ENCODE results near the gene AKAP6. TPM values are rescaled to one million over a fixed set of nuclear protein-coding genes. Genes with fewer than 3 reads are reported as not detected.

AKAP6 gene
- polyA plus RNA-seq, 2 donors: 1.5 to 1.6 TPM

- Histone ChIP-seq H3K36me3 (ENCODE audit: control insufficient read depth in 2 of 2, insufficient read depth in 2 of 2, low read length in 1 of 2) (no peaks in the 10 kb centered on the region), H3K4me3 (ENCODE audit: low read depth in 1 of 2, low read length in 2 of 2) (no peak overlapping the region), H3K27me3 (ENCODE audit: control insufficient read depth in 1 of 2, insufficient read depth in 2 of 2, low read length in 2 of 2) (no peaks in the 10 kb centered on the region), H3K4me1 (ENCODE audit: control insufficient read depth in 2 of 2, insufficient read depth in 2 of 2, low read length in 1 of 2) (no peaks in the 10 kb centered on the region), H3K9me3 (ENCODE audit: control insufficient read depth in 2 of 2, insufficient read depth in 1 of 2, low read depth in 1 of 2, low read length in 1 of 2) (no peaks in the 10 kb centered on the region), H3K27ac (ENCODE audit: low read depth in 2 of 2, low read length in 1 of 2) (no peak overlapping the region)
- WGBS, 2 donors: 75 to 80% methylated on average over 2 of the region's 2 CpGs
Observed at GRCh38 chr14:32720927-32721326, 391.8 kb downstream of the AKAP6 start.

- H3K27ac ChIP-seq (ENCODE audit: low read depth in 2 of 2, low read length in 1 of 2): no peak overlapping the region
- H3K9me3 ChIP-seq (ENCODE audit: control insufficient read depth in 2 of 2, insufficient read depth in 1 of 2, low read depth in 1 of 2, low read length in 1 of 2): no peaks in the 10 kb centered on the region
- H3K4me3 ChIP-seq (ENCODE audit: low read depth in 1 of 2, low read length in 2 of 2): no peak overlapping the region
- no peaks in the 10 kb centered on the region for H3K36me3 ChIP-seq (ENCODE audit: control insufficient read depth in 2 of 2, insufficient read depth in 2 of 2, low read length in 1 of 2)
- 91 to 93% methylated on average over 10 of the region's 10 CpGs for WGBS, 2 donors
- no peaks in the 10 kb centered on the region for H3K4me1 ChIP-seq (ENCODE audit: control insufficient read depth in 2 of 2, insufficient read depth in 2 of 2, low read length in 1 of 2)
- H3K27me3 ChIP-seq (ENCODE audit: control insufficient read depth in 1 of 2, insufficient read depth in 2 of 2, low read length in 2 of 2): no peaks in the 10 kb centered on the region
Observed at GRCh38 chr14:32722631-32723183, 393.6 kb downstream of the AKAP6 start.

- Histone ChIP-seq H3K4me1 (ENCODE audit: control insufficient read depth in 2 of 2, insufficient read depth in 2 of 2, low read length in 1 of 2) (no peaks in the 10 kb centered on the region), H3K4me3 (ENCODE audit: low read depth in 1 of 2, low read length in 2 of 2) (no peak overlapping the region), H3K27me3 (ENCODE audit: control insufficient read depth in 1 of 2, insufficient read depth in 2 of 2, low read length in 2 of 2) (no peaks in the 10 kb centered on the region), H3K9me3 (ENCODE audit: control insufficient read depth in 2 of 2, insufficient read depth in 1 of 2, low read depth in 1 of 2, low read length in 1 of 2) (no peaks in the 10 kb centered on the region), H3K27ac (ENCODE audit: low read depth in 2 of 2, low read length in 1 of 2) (no peak overlapping the region), H3K36me3 (ENCODE audit: control insufficient read depth in 2 of 2, insufficient read depth in 2 of 2, low read length in 1 of 2) (no peaks in the 10 kb centered on the region)
- 31 to 44% methylated on average over 6 of the region's 6 CpGs for WGBS, 2 donors
Observed at GRCh38 chr14:32724867-32725471, 395.9 kb downstream of the AKAP6 start.

- 93 to 95% methylated on average over 4 of the region's 4 CpGs for WGBS, 2 donors
- Histone ChIP-seq H3K4me3 (ENCODE audit: low read depth in 1 of 2, low read length in 2 of 2) (no peak overlapping the region), H3K36me3 (ENCODE audit: control insufficient read depth in 2 of 2, insufficient read depth in 2 of 2, low read length in 1 of 2) (no peaks in the 10 kb centered on the region), H3K27ac (ENCODE audit: low read depth in 2 of 2, low read length in 1 of 2) (no peak overlapping the region), H3K4me1 (ENCODE audit: control insufficient read depth in 2 of 2, insufficient read depth in 2 of 2, low read length in 1 of 2) (no peaks in the 10 kb centered on the region), H3K27me3 (ENCODE audit: control insufficient read depth in 1 of 2, insufficient read depth in 2 of 2, low read length in 2 of 2) (no peaks in the 10 kb centered on the region), H3K9me3 (ENCODE audit: control insufficient read depth in 2 of 2, insufficient read depth in 1 of 2, low read depth in 1 of 2, low read length in 1 of 2) (no peaks in the 10 kb centered on the region)
Observed at GRCh38 chr14:32726516-32726915, 397.4 kb downstream of the AKAP6 start.

- no peaks in the 10 kb centered on the region for H3K36me3 ChIP-seq (ENCODE audit: control insufficient read depth in 2 of 2, insufficient read depth in 2 of 2, low read length in 1 of 2)
- H3K27me3 ChIP-seq (ENCODE audit: control insufficient read depth in 1 of 2, insufficient read depth in 2 of 2, low read length in 2 of 2): no peaks in the 10 kb centered on the region
- WGBS, 2 donors: 88 to 91% methylated on average over 5 of the region's 5 CpGs
- no peak overlapping the region for H3K27ac ChIP-seq (ENCODE audit: low read depth in 2 of 2, low read length in 1 of 2)
- H3K4me3 ChIP-seq (ENCODE audit: low read depth in 1 of 2, low read length in 2 of 2): no peak overlapping the region
- H3K9me3 ChIP-seq (ENCODE audit: control insufficient read depth in 2 of 2, insufficient read depth in 1 of 2, low read depth in 1 of 2, low read length in 1 of 2): no peaks in the 10 kb centered on the region
- no peaks in the 10 kb centered on the region for H3K4me1 ChIP-seq (ENCODE audit: control insufficient read depth in 2 of 2, insufficient read depth in 2 of 2, low read length in 1 of 2)
Observed at GRCh38 chr14:32727832-32728231, 398.7 kb downstream of the AKAP6 start.

GRCh38 chr14:32728526-32728925, 399.4 kb downstream of the AKAP6 start:
- 88 to 91% methylated on average over 1 of the region's 1 CpG for WGBS, 2 donors
- Histone ChIP-seq H3K4me1 (ENCODE audit: control insufficient read depth in 2 of 2, insufficient read depth in 2 of 2, low read length in 1 of 2) (no peaks in the 10 kb centered on the region), H3K4me3 (ENCODE audit: low read depth in 1 of 2, low read length in 2 of 2) (no peak overlapping the region), H3K9me3 (ENCODE audit: control insufficient read depth in 2 of 2, insufficient read depth in 1 of 2, low read depth in 1 of 2, low read length in 1 of 2) (no peaks in the 10 kb centered on the region), H3K36me3 (ENCODE audit: control insufficient read depth in 2 of 2, insufficient read depth in 2 of 2, low read length in 1 of 2) (no peaks in the 10 kb centered on the region), H3K27me3 (ENCODE audit: control insufficient read depth in 1 of 2, insufficient read depth in 2 of 2, low read length in 2 of 2) (no peaks in the 10 kb centered on the region), H3K27ac (ENCODE audit: low read depth in 2 of 2, low read length in 1 of 2) (no peak overlapping the region)

GRCh38 chr14:32728976-32729375, 399.9 kb downstream of the AKAP6 start:
- Histone ChIP-seq H3K36me3 (ENCODE audit: control insufficient read depth in 2 of 2, insufficient read depth in 2 of 2, low read length in 1 of 2) (no peaks in the 10 kb centered on the region), H3K4me3 (ENCODE audit: low read depth in 1 of 2, low read length in 2 of 2) (no peak overlapping the region), H3K27ac (ENCODE audit: low read depth in 2 of 2, low read length in 1 of 2) (no peak overlapping the region), H3K4me1 (ENCODE audit: control insufficient read depth in 2 of 2, insufficient read depth in 2 of 2, low read length in 1 of 2) (no peaks in the 10 kb centered on the region), H3K9me3 (ENCODE audit: control insufficient read depth in 2 of 2, insufficient read depth in 1 of 2, low read depth in 1 of 2, low read length in 1 of 2) (no peaks in the 10 kb centered on the region), H3K27me3 (ENCODE audit: control insufficient read depth in 1 of 2, insufficient read depth in 2 of 2, low read length in 2 of 2) (no peaks in the 10 kb centered on the region)
- WGBS, 2 donors: 91% methylated on average over 5 of the region's 5 CpGs

- H3K27me3 ChIP-seq (ENCODE audit: control insufficient read depth in 1 of 2, insufficient read depth in 2 of 2, low read length in 2 of 2): no peaks in the 10 kb centered on the region
- H3K4me1 ChIP-seq (ENCODE audit: control insufficient read depth in 2 of 2, insufficient read depth in 2 of 2, low read length in 1 of 2): no peaks in the 10 kb centered on the region
- no peak overlapping the region for H3K4me3 ChIP-seq (ENCODE audit: low read depth in 1 of 2, low read length in 2 of 2)
- no peaks in the 10 kb centered on the region for H3K9me3 ChIP-seq (ENCODE audit: control insufficient read depth in 2 of 2, insufficient read depth in 1 of 2, low read depth in 1 of 2, low read length in 1 of 2)
- no peak overlapping the region for H3K27ac ChIP-seq (ENCODE audit: low read depth in 2 of 2, low read length in 1 of 2)
- WGBS, 2 donors: 65 to 79% methylated on average over 2 of the region's 2 CpGs
- H3K36me3 ChIP-seq (ENCODE audit: control insufficient read depth in 2 of 2, insufficient read depth in 2 of 2, low read length in 1 of 2): no peaks in the 10 kb centered on the region
Observed at GRCh38 chr14:32731249-32731648, 402.2 kb downstream of the AKAP6 start.

GRCh38 chr14:32733015-32733414, 403.9 kb downstream of the AKAP6 start:
- H3K4me1 ChIP-seq (ENCODE audit: control insufficient read depth in 2 of 2, insufficient read depth in 2 of 2, low read length in 1 of 2): no peaks in the 10 kb centered on the region
- no peaks in the 10 kb centered on the region for H3K36me3 ChIP-seq (ENCODE audit: control insufficient read depth in 2 of 2, insufficient read depth in 2 of 2, low read length in 1 of 2)
- no peak overlapping the region for H3K27ac ChIP-seq (ENCODE audit: low read depth in 2 of 2, low read length in 1 of 2)
- H3K9me3 ChIP-seq (ENCODE audit: control insufficient read depth in 2 of 2, insufficient read depth in 1 of 2, low read depth in 1 of 2, low read length in 1 of 2): no peaks in the 10 kb centered on the region
- no peak overlapping the region for H3K4me3 ChIP-seq (ENCODE audit: low read depth in 1 of 2, low read length in 2 of 2)
- no peaks in the 10 kb centered on the region for H3K27me3 ChIP-seq (ENCODE audit: control insufficient read depth in 1 of 2, insufficient read depth in 2 of 2, low read length in 2 of 2)
- 89 to 90% methylated on average over 1 of the region's 1 CpG for WGBS, 2 donors

- H3K27ac ChIP-seq (ENCODE audit: low read depth in 2 of 2, low read length in 1 of 2): no peak overlapping the region
- no peaks in the 10 kb centered on the region for H3K36me3 ChIP-seq (ENCODE audit: control insufficient read depth in 2 of 2, insufficient read depth in 2 of 2, low read length in 1 of 2)
- WGBS, 2 donors: 93 to 94% methylated on average over 3 of the region's 3 CpGs
- H3K4me3 ChIP-seq (ENCODE audit: low read depth in 1 of 2, low read length in 2 of 2): no peak overlapping the region
- H3K27me3 ChIP-seq (ENCODE audit: control insufficient read depth in 1 of 2, insufficient read depth in 2 of 2, low read length in 2 of 2): no peaks in the 10 kb centered on the region
- H3K4me1 ChIP-seq (ENCODE audit: control insufficient read depth in 2 of 2, insufficient read depth in 2 of 2, low read length in 1 of 2): no peaks in the 10 kb centered on the region
- H3K9me3 ChIP-seq (ENCODE audit: control insufficient read depth in 2 of 2, insufficient read depth in 1 of 2, low read depth in 1 of 2, low read length in 1 of 2): no peaks in the 10 kb centered on the region
Observed at GRCh38 chr14:32734261-32734660, 405.2 kb downstream of the AKAP6 start.

Measured in esophagus (tissue), 2 donors.